ENCODE measurements around the gene KCTD21.

Gene KCTD21

GRCh38 chr11:78200553-78200952 lies 12.1 kb upstream of the KCTD21 start:
- DNase-seq (ENCODE audit: low read depth) = no peak

- no peak for DNase-seq (ENCODE audit: low read depth)
Measured at GRCh38 chr11:78200061-78200460, 11.6 kb upstream of the KCTD21 start.

GRCh38 chr11:78199653-78200015 lies 11.2 kb upstream of the KCTD21 start:
- DNase-seq (ENCODE audit: low read depth) = no peak

GRCh38 chr11:78199015-78199652 lies 10.7 kb upstream of the KCTD21 start:
- DNase-seq (ENCODE audit: low read depth) = no peak

GRCh38 chr11:78197816-78198215 lies 9.4 kb upstream of the KCTD21 start:
- no peak for DNase-seq (ENCODE audit: low read depth)

- no peak for DNase-seq (ENCODE audit: low read depth)
Measured at GRCh38 chr11:78196661-78197091, 8.2 kb upstream of the KCTD21 start.

- no peak for DNase-seq (ENCODE audit: low read depth)
Measured at GRCh38 chr11:78195917-78196560, 7.6 kb upstream of the KCTD21 start.

GRCh38 chr11:78194490-78194889 lies 6.1 kb upstream of the KCTD21 start:
- DNase-seq (ENCODE audit: low read depth) = no peak

GRCh38 chr11:78193806-78194205 lies 5.4 kb upstream of the KCTD21 start:
- DNase-seq (ENCODE audit: low read depth) = no peak

- DNase-seq (ENCODE audit: low read depth) = peak; percentile 18
Measured at GRCh38 chr11:78192911-78193351, 4.5 kb upstream of the KCTD21 start.

GRCh38 chr11:78192223-78192719 lies 3.8 kb upstream of the KCTD21 start:
- no peak for DNase-seq (ENCODE audit: low read depth)

- DNase-seq (ENCODE audit: low read depth) = no peak
Measured at GRCh38 chr11:78190871-78191538, 2.6 kb upstream of the KCTD21 start.

- no peak for DNase-seq (ENCODE audit: low read depth)
Measured at GRCh38 chr11:78190374-78190773, 1.9 kb upstream of the KCTD21 start.

GRCh38 chr11:78189851-78190250 lies 1.4 kb upstream of the KCTD21 start:
- DNase-seq (ENCODE audit: low read depth) = no peak

GRCh38 chr11:78189174-78189724 lies 823 bp upstream of the KCTD21 start:
- DNase-seq (ENCODE audit: low read depth) = no peak

- DNase-seq (ENCODE audit: low read depth) = no peak
Measured at GRCh38 chr11:78187366-78188285, 800 bp downstream of the KCTD21 start.

- DNase-seq (ENCODE audit: low read depth) = no peak
Measured at GRCh38 chr11:78181185-78181584, 7.2 kb downstream of the KCTD21 start.

- DNase-seq (ENCODE audit: low read depth) = no peak
Measured at GRCh38 chr11:78180751-78181150, 7.7 kb downstream of the KCTD21 start.

GRCh38 chr11:78179459-78180071 lies 8.9 kb downstream of the KCTD21 start:
- no peak for DNase-seq (ENCODE audit: low read depth)

- no peak for DNase-seq (ENCODE audit: low read depth)
Measured at GRCh38 chr11:78177216-78177615, 11.2 kb downstream of the KCTD21 start.

- DNase-seq (ENCODE audit: low read depth) = no peak
Measured at GRCh38 chr11:78176605-78177141, 11.8 kb downstream of the KCTD21 start.

All from fibroblast of the conjunctiva (primary cell).